K562 (cell line): ENCODE measurements around the gene NAP1L1. TPM values are rescaled to one million over a fixed set of nuclear protein-coding genes. Genes with fewer than 3 reads are reported as not detected.

ENCODE experiments used
- ATAC-seq: fragments of 200-7000 bp; cut with Tn5 transposase; 3 replicates; pipeline ENCODE4 v1.9.1; 2020; ENCODE audit warnings: moderate library complexity
- BruUV-seq: library from RNA; stranded (reverse); fragments of 400-500 nt; replicated peaks from 2 replicates; lab custom pipeline; 2021; lab: Mats Ljungman, UMichigan
- CTCF ChIA-PET: fragments of 300-600 bp; formaldehyde crosslinking; extraction: SDS; loops from one replicate; lab custom pipeline; 2021; ENCODE audit warnings: low intra/inter-chr PET ratio; lab: Yijun Ruan, JAX
- POLR2A ChIA-PET: fragments of 300-600, 350-650 bp; sonication (Branson Sonifier 250); formaldehyde crosslinking; extraction: SDS; loops from one replicate; lab custom pipeline; 2021; ENCODE audit warnings: antibody characterized with exemption, inconsistent platforms; lab: Yijun Ruan, JAX
- DNase-seq, 4 experiments: peaks; one replicate each; pipeline versions ENCODE4 v3.0.0 to v3.0.0-alpha.2; 2011 to 2018; ENCODE audit warnings: low spot score in 3 of 4, mixed read lengths in 3 of 4; ENCODE audit errors: extremely low read depth in 1 of 4
- FAIRE-seq: peaks from 2 replicates; lab custom pipeline; 2011; peaks lifted over from hg19 to GRCh38; lab: Jason Lieb, UNC
- H2AFZ ChIP-seq: 2 replicates; pipeline ENCODE4 v1.6.0; 2011; ENCODE audit warnings: low read depth, low read length, control low read depth, inconsistent platforms
- H3K27ac ChIP-seq: fragments of 200-600 bp; 3 replicates; pipeline ENCODE4 v1.8.0; 2011; ENCODE audit warnings: low read depth, mild to moderate bottlenecking, control low read depth, inconsistent platforms, low read length, moderate library complexity, mixed read lengths; ENCODE audit errors: extremely low read depth
- H3K27me3 ChIP-seq, 2 experiments: fragments of 300-600 bp in 1 of 2; 2 replicates in 1 of 2; 3 replicates in 1 of 2; pipeline versions ENCODE4 v1.6.0 to v1.8.0; 2011; ENCODE audit warnings: inconsistent platforms in 2 of 2, low read length in 2 of 2, mild to moderate bottlenecking in 1 of 2, mixed read lengths in 1 of 2, moderate library complexity in 1 of 2; ENCODE audit not compliant: control insufficient read depth in 2 of 2, insufficient read depth in 2 of 2
- H3K36me3 ChIP-seq: fragments of 300-600 bp; 3 replicates; pipeline ENCODE4 v1.8.0; 2011; ENCODE audit warnings: mild to moderate bottlenecking, low read length, inconsistent platforms; ENCODE audit not compliant: control insufficient read depth, insufficient read depth
- H3K4me1 ChIP-seq, 2 experiments: fragments of 200-600 bp in 1 of 2; replicated peaks in 1 of 2; 2 replicates in 1 of 2; 3 replicates in 1 of 2; pipeline versions ENCODE4 v1.5.1 to v1.8.0; 2011; ENCODE audit warnings: inconsistent platforms in 2 of 2, low read length in 2 of 2, mild to moderate bottlenecking in 1 of 2, mixed read lengths in 1 of 2, moderate library complexity in 1 of 2; ENCODE audit not compliant: control insufficient read depth in 2 of 2, insufficient read depth in 2 of 2
- H3K4me2 ChIP-seq: 2 replicates; pipeline ENCODE4 v1.6.1; 2011; ENCODE audit warnings: low read length, control low read depth, inconsistent platforms, mixed read lengths; ENCODE audit not compliant: insufficient read depth
- H3K4me3 ChIP-seq: fragments of 200-600 bp; sonication (generic), shearing (Covaris generic); 2 replicates; pipeline ENCODE4 v1.5.1; 2016; ENCODE audit warnings: control low read depth, inconsistent platforms
- H3K79me2 ChIP-seq: fragments of 200-600 bp; 3 replicates; pipeline ENCODE4 v1.8.0; 2011; ENCODE audit warnings: low read length, inconsistent platforms; ENCODE audit not compliant: control insufficient read depth, insufficient read depth
- H3K9ac ChIP-seq, 2 experiments: 2 replicates each; pipeline versions ENCODE4 v1.6.0 to v1.6.1; 2011; ENCODE audit warnings: low read depth in 2 of 2, low read length in 2 of 2, control low read depth in 1 of 2, inconsistent platforms in 1 of 2, mild to moderate bottlenecking in 1 of 2, mixed read lengths in 1 of 2; ENCODE audit not compliant: insufficient read depth in 1 of 2
- H3K9me1 ChIP-seq: one replicate; pipeline ENCODE4 v1.6.0; 2011; ENCODE audit warnings: inconsistent platforms, mild to moderate bottlenecking, low read length, moderate library complexity; ENCODE audit not compliant: control insufficient read depth, insufficient read depth
- H3K9me3 ChIP-seq: replicated peaks from 2 replicates; pipeline ENCODE4 v1.5.1; 2011; ENCODE audit warnings: low read depth, low read length, inconsistent platforms; ENCODE audit not compliant: control insufficient read depth, insufficient read depth
- H4K20me1 ChIP-seq: replicated peaks from 2 replicates; pipeline ENCODE4 v1.6.1; 2011; ENCODE audit warnings: low read length, inconsistent platforms, mixed read lengths; ENCODE audit not compliant: control insufficient read depth, insufficient read depth
- CEBPB ChIP-seq: fragments of 450-650 bp; IDR thresholded peaks from 2 replicates; pipeline ENCODE4 v1.6.1; 2016; ENCODE audit warnings: missing genetic modification characterization, missing compliant biosample characterization
- ESRRA ChIP-seq: fragments of 450-650 bp; IDR thresholded peaks from 2 replicates; pipeline ENCODE4 v1.6.1; 2014; ENCODE audit warnings: low read depth, mild to moderate bottlenecking, moderate library complexity, borderline replicate concordance
- FOXJ2 ChIP-seq: fragments of 200-800 bp; sonication (Bioruptor generic); IDR thresholded peaks from 2 replicates; pipeline ENCODE4 v1.6.1; 2016; ENCODE audit warnings: missing genetic modification characterization, missing compliant biosample characterization
- L3MBTL2 ChIP-seq: fragments of 450-650 bp; IDR thresholded peaks from 2 replicates; pipeline ENCODE4 v1.6.1; 2016; ENCODE audit warnings: mild to moderate bottlenecking, moderate library complexity
- NCOR1 ChIP-seq: fragments of 450-650 bp; IDR thresholded peaks from 2 replicates; pipeline ENCODE4 v1.6.1; 2016; ENCODE audit warnings: mild to moderate bottlenecking, moderate library complexity
- NFE2 ChIP-seq: IDR thresholded peaks from 2 replicates; pipeline ENCODE4 v1.6.1; 2014; ENCODE audit warnings: antibody characterized with exemption, low read depth
- NKRF ChIP-seq: fragments of 450-650 bp; IDR thresholded peaks from 2 replicates; pipeline ENCODE4 v1.6.1; 2016; ENCODE audit warnings: borderline replicate concordance
- RAD21 ChIP-seq, 2 experiments: fragments of 250-450 bp in 1 of 2; fragments of 450-650 bp in 1 of 2; sonication (Bioruptor Pico) in 1 of 2; formaldehyde crosslinking in 1 of 2; IDR thresholded peaks in 1 of 2; conservative IDR thresholded peaks in 1 of 2; 2 replicates each; pipeline versions ENCODE4 v1.4.0 to v1.8.0; 2020 to 2022; ENCODE audit warnings: mild to moderate bottlenecking in 2 of 2, moderate library complexity in 1 of 2
- RB1 ChIP-seq: fragments of 450-650 bp; IDR thresholded peaks from 2 replicates; pipeline ENCODE4 v1.6.1; 2017; ENCODE audit warnings: low read depth, mild to moderate bottlenecking
- RBM15 ChIP-seq: fragments of 200-400 bp; formaldehyde crosslinking; IDR thresholded peaks from 2 replicates; pipeline ENCODE4 v1.6.1; 2018; ENCODE audit warnings: mild to moderate bottlenecking, low read length, moderate library complexity; ENCODE audit not compliant: insufficient read depth
- RCOR1 ChIP-seq, 2 experiments: IDR thresholded peaks; 2 replicates each; pipeline ENCODE4 v1.6.1; 2012; ENCODE audit warnings: low read depth in 2 of 2, low read length in 2 of 2, borderline replicate concordance in 1 of 2, improper control_type of control experiment in 1 of 2
- RFX7 ChIP-seq: fragments of 250-450 bp; sonication (Bioruptor Pico); IDR thresholded peaks from 2 replicates; pipeline ENCODE4 v1.5.1; 2021; ENCODE audit warnings: mild to moderate bottlenecking
- SP2 ChIP-seq: IDR thresholded peaks from 2 replicates; pipeline ENCODE4 v1.6.1; 2011; ENCODE audit warnings: mild to moderate bottlenecking, low read depth, low read length, moderate library complexity; ENCODE audit not compliant: poor library complexity, severe bottlenecking; ENCODE audit errors: extremely low read depth
- TBL1XR1 ChIP-seq, 2 experiments: IDR thresholded peaks; 2 replicates each; pipeline ENCODE4 v1.6.1; 2012; ENCODE audit warnings: improper control_type of control experiment in 2 of 2, low read length in 2 of 2, mild to moderate bottlenecking in 1 of 2
- VEZF1 ChIP-seq: fragments of 200-800 bp; sonication (Bioruptor generic); IDR thresholded peaks from 2 replicates; pipeline ENCODE4 v1.6.1; 2017; ENCODE audit warnings: missing genetic modification characterization, missing compliant biosample characterization
- WGBS: fragments of 100-300 bp; shearing (Covaris generic); methylation state at CpG from one replicate; pipeline ENCODE4 v1.1.6; 2016; ENCODE audit warnings: low coverage, mixed read lengths; ENCODE audit not compliant: insufficient coverage; ENCODE audit errors: missing lambda C conversion rate; 5-methylcytosine and 5-hydroxymethylcytosine counted together
- in situ Hi-C: fragments of 300-500 bp; cut with MboI; formaldehyde crosslinking; loops from 4 replicates; pipeline ENCODE4 v1.15.0; 2018; ENCODE audit warnings: inconsistent platforms, mixed read lengths
- intact Hi-C: fragments of 100-400 bp; cut with micrococcal nuclease; formaldehyde crosslinking; loops from 2 replicates; pipeline ENCODE4 v1.14.2; 2022
- polyA plus RNA-seq, 8 experiments: library from polyadenylated mRNA; depleted of rRNA in 4 of 8; stranded (reverse) in 5 of 8; unstranded in 3 of 8; fragments of >200 nt; fragmentation: Nextera tagmentation in 2 of 8; fragmentation: Illumina TruSeq in 1 of 8; extraction: Ambion mirVana in 2 of 8; extraction: Trizol in 1 of 8; gene quantifications; 2 replicates each; pipeline versions ENCODE4 v1.2.1 to v1.2.3, GENCODE V29; 2011 to 2014; ENCODE audit warnings: inconsistent platforms in 1 of 8, missing spikeins in 1 of 8
- total RNA-seq, 7 experiments: library from RNA; depleted of rRNA in 6 of 7; stranded (reverse); fragments of >200 nt in 6 of 7; fragmentation: Illumina TruSeq in 2 of 7; extraction: Trizol in 2 of 7; gene quantifications; 2 replicates each; pipeline versions ENCODE4 v1.2.1 to v1.2.3, GENCODE V29; 2011 to 2021; ENCODE audit warnings: low replicate concordance in 1 of 7
- TF ChIP-seq, protein P1 (sequence below): sonication (generic); formaldehyde crosslinking; IDR thresholded peaks from 2 replicates; pipeline ENCODE4 v1.8.0; 2022; ENCODE audit warnings: missing genetic modification reagents, mild to moderate bottlenecking, borderline replicate concordance

NAP1L1 gene
- total and polyA plus RNA-seq, 9 of the 15 experiments (the other 6 are each of a cell fraction or from before 2014, with no cell fraction given): 287 to 747 (median 450) TPM

DNA sequence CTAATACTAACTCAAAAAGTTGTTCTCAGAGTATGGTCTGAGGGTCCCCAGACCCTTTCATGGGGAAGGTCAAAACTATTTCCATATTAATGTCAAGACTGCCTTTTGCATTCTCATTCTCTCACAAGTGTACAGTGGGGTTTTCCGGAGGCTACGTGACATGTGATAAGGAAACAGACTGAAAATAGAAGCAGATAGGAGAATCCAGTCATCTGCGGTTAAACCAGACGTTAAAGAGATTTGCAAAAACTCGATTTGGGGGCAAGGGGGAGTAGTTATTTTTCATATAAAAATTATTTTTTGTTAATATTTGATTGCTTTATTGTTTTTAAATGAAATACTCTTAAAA, 1.0 kb upstream of the NAP1L1 start (continued):
- TF ChIP-seq NCOR1 (peak; percentile 57), TBL1XR1 (IDR thresholded peaks at IDR 0.05; ENCODE audit: low read length in 2 of 2) (peak in 1 of 2 experiments; percentile 80; a peak in 2 of 4 replicates), RCOR1 (IDR thresholded peaks at IDR 0.05; ENCODE audit: borderline replicate concordance in 1 of 2, low read depth in 2 of 2, low read length in 2 of 2) (peak in 1 of 2 experiments; percentile 89; a peak in 2 of 4 replicates), NFE2 (peak; percentile 57; the same call in 1 of the 2 replicates)

GRCh38 chr12:76084863-76085519, 506 bp upstream of the NAP1L1 start:
- Histone ChIP-seq H2AFZ (peak overlapping the region; percentile 93), H3K36me3 (peaks cover 26% of the 10 kb centered on the region), H3K4me3 (peak overlapping the region; percentile 91), H3K4me2 (peak overlapping the region; percentile 80), H3K79me2 (peaks cover 46% of the 10 kb centered on the region), H3K27ac (peak overlapping the region; percentile 58; the same call in 1 of the 3 replicates), H3K4me1 (peaks cover 16 to 38% of the 10 kb centered on the region in 2 experiments), H4K20me1 (peaks cover 7% of the 10 kb centered on the region; the same call in 1 of the 2 replicates), H3K9ac (peak overlapping the region in 1 of 2 experiments; percentile 97; a peak in 3 of 4 replicates), H3K9me3 (no peaks in the 10 kb centered on the region), H3K27me3 (no peaks in the 10 kb centered on the region), H3K9me1 (no peaks in the 10 kb centered on the region)
- in situ Hi-C loops: no loop called here
- peak in 1 of 4 experiments; percentile 88 for DNase-seq
- ChIA-PET CTCF (no interaction called here), POLR2A (no interaction called here)
- no TSS peak for BruUV-seq
- ATAC-seq: peak; percentile 81
- 1% methylated on average over 34 of the region's 44 CpGs for WGBS
- no peak for FAIRE-seq
- intact Hi-C loops: loop anchor here (1.0 to 10.0 kb wide), 4 partner anchors 30 to 470 kb away; partner anchors contain the start of genes BBS10 and OSBPL8
- TF ChIP-seq ESRRA: 0 out of 2 replicates have a peak, but pooled peaks have one; percentile 43
- TF ChIP-seq RAD21 (CRISPR knock-in tag; conservative IDR thresholded peaks at IDR 0.05 in 1 of 2, IDR thresholded peaks at IDR 0.05 in 1 of 2): peak; percentile 31 to 49; a peak in 3 of 4 replicates
- TF ChIP-seq RBM15: no peak
- TF ChIP-seq CEBPB (tag): no peak
- TF ChIP-seq RFX7: no peak
- TF ChIP-seq, protein P1, sequence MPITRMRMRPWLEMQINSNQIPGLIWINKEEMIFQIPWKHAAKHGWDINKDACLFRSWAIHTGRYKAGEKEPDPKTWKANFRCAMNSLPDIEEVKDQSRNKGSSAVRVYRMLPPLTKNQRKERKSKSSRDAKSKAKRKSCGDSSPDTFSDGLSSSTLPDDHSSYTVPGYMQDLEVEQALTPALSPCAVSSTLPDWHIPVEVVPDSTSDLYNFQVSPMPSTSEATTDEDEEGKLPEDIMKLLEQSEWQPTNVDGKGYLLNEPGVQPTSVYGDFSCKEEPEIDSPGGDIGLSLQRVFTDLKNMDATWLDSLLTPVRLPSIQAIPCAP (CRISPR knock-in tag): no peak
- no peak for TF ChIP-seq NKRF
- peak; percentile 67 for TF ChIP-seq L3MBTL2
- TF ChIP-seq VEZF1: peak; percentile 71
- 0 out of 2 replicates have a peak, but pooled peaks have one; percentile 42 for TF ChIP-seq RB1
- no peak for TF ChIP-seq FOXJ2 (tag)
- no peak for TF ChIP-seq SP2
